Activated CD8-positive, alpha-beta memory T cell treated with anti-CD3 and anti-CD28 coated beads, Interleukin-2, amount 50 U/mL, for 1 hour (primary cell): ENCODE data around the gene MAP2.

Experiments
- DNase-seq: peaks from one replicate; pipeline ENCODE4 v3.0.0-alpha.2; 2020; ENCODE audit errors: extremely low read depth

MAP2 gene

DNA sequence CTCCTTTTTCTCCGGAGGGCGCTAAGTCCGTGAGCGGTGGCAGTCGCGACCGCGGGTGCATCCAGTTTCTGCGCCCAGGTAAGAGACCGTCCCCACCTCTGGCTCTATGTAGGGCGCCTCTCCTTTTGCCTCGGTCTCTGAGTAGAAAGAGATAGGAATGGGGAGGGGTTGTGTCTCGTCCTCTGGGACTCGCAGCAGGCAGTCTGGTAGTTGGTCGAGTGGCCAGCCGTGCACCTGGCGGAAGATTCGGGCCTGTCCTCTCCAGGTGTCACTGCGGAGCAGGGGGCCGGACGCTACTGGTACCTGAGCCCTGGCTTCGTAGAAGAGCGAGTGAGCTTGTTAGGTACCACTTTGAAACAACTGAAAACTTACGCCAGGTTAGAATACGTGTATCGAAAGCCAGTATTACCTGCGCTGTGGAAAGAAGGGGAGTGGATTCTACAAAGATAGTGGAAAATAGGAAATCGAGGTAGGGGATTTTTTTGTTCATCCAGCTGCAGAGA lies 403 bp downstream of the MAP2 start:
- DNase-seq = no peak

GRCh38 chr2:209424781-209425470 lies 1.1 kb downstream of the MAP2 start:
- no peak for DNase-seq

DNA sequence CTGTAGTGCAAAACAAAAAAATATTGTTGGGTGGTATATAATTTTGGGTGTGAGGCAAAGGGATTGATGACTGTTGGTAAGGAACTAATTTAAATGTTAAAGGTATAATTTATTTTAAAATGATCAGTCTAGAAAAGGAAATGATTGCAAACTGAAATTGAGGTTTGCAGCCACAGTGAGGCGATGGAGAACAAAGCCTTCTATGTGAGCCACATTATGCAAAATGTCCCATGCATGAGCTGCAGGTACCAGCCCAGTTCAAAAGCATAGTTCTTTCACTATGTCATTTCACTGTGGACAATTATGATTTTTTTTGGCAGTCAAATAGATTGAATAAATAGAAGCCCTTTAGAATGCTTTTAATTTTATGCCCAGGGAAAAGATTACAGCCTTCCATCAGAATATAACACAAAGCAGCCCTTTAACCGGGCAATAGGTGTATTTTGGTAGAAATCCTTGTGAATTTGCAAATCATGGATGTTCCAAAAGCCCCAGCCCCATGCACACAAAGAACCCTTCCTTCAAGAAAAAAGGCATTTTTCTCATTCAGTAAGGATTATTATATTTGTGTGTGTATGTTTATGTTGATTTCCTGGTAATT lies 1.7 kb downstream of the MAP2 start:
- no peak for DNase-seq

DNA sequence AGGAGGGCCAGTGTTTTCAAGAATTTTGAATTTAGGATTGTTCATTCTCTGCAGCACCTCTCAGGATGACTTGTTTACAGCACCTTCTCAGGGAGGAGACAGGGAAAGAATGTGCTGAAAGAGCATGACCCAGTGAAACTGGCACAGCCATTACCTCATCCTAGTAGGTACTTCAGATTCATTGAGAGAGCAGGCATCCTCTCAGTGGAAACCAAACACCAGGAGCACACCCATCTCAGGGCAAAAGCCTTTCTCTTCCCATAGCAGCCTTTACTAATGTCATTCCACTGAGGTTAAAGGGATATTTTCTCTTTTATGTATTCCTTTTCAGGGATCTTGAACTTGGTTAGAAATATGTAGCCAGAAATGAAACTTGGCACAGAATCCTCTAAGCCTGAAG lies 2.6 kb downstream of the MAP2 start:
- DNase-seq = no peak

DNA sequence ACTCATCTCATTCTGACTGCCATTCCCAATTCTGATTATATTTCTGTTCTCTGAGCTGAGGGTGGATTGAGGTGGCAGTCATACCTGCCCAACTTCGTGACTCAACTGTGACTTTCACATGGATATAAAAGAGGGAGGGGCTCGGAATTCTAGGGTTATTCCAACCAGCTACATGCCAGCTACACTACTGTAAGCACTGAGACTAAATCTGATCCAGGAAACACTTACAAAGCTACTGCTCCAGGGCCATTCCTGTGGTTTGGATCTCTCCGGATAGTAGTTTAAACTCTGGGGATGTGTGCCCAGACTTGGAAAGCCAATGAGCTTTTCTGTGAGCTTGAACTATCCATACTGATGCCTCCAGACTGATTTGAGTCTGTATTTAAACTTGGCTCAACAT lies 7.9 kb downstream of the MAP2 start:
- no peak for DNase-seq

- DNase-seq = no peak
Observed at GRCh38 chr2:209441541-209441940, 17.7 kb downstream of the MAP2 start.

- DNase-seq = no peak
Observed at GRCh38 chr2:209442939-209443338, 19.1 kb downstream of the MAP2 start.

GRCh38 chr2:209445485-209445884 lies 21.6 kb downstream of the MAP2 start:
- no peak for DNase-seq

DNA sequence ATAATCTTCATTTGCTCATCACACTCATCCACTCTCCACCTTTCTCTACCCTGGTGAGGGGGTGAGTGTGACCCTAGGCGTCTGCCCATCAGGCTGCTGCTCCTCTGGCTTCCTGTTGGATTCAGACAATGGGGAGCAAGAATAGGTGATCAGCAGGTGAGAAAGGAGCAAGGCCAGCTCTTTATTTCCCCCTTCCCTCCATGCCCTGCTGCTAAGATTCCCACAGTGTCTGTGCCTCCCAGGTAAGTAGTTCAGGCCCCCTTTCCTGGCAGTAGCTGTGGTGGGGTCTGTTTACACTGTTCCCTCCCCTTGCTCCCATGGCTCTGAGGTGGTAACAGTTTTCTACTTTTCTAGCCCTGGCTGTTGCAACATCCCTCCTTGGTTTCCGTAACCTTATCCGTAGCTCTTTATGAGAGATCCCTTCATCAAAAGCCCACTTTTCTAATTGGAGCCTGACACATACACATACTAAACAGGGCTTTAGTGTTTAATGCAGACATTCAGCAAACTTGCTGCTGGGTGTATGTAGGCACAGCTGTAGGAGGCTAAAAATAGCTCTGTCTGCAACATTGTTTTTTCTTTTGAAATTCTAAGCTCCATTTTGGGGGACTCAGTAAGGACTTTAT lies 27.5 kb downstream of the MAP2 start:
- DNase-seq = no peak

DNA sequence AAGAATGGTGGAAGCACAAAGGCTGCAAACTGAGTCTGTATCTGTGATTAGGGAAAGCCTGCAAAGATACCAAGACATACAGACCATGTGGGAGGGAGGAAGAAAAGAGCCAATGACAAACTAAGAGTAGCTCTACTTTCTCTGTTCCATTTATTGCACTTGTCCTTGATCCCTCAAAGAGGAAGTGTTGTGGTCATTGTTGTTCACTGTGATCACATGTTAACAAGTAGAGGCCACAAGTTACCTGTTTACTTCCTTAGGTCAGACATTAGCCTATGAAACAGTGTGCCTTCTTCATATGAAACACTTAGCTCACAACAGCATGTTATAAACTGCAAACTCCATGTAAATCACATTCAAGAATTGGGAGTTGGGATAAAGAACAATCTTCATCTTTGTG lies 32.6 kb downstream of the MAP2 start:
- DNase-seq = no peak

DNA sequence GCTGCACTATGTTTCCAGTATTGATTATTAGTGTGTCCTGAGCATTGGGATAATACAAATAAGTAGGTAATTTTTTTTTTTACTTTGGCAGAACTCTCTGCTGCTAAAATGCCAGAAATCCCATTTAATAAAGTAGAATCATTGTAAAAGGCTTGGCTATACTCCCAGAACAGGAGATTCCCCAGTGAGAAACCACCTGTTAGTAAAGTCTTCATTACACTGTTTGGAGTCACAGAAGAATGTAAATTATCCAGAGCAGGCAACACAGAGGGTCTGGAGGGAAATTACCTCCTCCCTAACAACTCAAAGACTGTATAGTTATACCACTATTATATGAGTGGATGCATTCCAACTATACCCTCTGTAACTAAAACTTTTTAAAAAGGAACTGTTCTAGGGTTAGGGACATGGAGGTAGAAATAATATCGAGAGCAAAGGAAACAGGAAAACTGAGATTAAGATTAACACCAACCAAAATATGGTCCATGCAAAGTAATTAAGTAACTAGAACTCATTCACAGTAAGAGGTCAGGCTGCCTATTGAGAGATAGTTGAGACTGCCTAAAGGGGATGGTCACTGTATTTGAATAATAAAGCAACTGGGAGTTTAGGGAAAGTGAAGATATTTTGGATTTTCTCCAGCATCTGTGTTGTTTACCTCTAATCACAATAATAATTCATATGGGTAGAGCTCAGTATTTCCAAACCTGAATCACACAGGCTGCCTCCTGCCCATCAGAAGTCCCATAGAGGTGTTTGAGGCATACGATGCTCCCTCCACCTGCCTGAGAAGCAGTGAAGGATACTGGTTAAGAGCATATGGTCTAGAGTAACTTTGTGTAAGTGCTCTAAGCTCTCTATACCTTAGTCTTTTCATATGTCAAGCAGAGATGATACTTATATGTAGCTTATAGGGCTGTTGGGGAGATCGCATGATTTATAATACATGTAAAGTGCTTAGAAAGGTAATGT lies 34.4 kb downstream of the MAP2 start:
- no peak for DNase-seq

GRCh38 chr2:209459359-209459758 lies 35.5 kb downstream of the MAP2 start:
- no peak for DNase-seq

- DNase-seq = no peak
Observed at GRCh38 chr2:209460151-209460761, 36.4 kb downstream of the MAP2 start.

DNA sequence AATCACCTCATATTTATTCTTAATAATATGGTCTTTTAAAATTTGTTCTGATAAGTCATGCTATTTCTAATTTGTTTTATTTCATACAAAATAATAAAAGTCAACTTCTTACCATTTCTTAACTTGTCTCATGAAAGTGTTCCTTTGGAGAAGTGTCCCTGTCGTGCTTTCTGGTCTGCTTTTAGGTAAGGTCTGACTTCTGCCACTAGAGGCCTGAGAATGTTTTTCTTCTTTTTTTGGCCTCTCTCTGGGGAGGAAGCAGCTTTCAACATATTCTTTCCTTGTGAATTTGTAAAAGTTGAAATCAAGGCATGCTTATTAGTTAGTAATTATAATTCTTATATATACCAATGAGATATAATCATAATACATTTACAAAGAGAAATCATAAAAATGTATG lies 39.4 kb downstream of the MAP2 start:
- DNase-seq = no peak

DNA sequence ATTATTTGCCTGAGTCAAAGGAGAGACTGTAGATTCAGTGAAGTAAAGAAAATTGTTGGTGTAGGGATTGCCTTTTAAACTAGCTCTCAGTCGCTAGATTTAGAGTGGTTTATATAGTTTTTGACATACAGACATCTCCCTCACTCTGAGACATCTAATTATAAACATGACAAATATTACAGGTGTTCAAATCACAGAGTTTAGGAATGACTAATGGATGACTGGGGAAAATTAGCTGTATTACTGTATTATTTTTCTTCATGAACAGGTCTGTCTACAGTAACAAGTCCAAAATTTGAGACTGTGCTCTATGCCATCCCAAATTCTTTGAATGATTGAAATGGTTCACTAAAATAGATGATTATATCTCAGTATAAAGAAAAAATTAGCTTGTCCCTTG lies 40.0 kb downstream of the MAP2 start:
- DNase-seq = no peak

- DNase-seq = no peak
Observed at GRCh38 chr2:209468846-209469245, 45.0 kb downstream of the MAP2 start.

GRCh38 chr2:209469481-209469880 lies 45.6 kb downstream of the MAP2 start:
- no peak for DNase-seq

DNA sequence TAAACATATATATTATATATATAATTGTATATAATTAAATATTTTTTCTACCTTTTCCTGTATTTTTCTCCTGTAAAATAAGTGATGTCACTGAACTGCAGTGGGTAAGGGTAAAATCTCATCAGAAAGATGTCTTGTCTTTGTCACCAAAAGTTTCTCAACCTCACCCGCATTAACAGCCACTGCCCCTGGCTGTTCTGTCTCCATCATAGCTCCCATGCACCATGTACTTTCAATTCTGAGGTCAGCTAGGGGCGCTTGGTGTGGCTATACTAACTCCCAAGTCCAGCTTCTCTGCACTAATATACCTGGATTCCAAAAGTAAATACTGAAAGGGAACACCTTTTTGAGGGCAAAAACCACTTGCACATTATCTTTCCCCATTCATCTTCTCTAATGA lies 46.6 kb downstream of the MAP2 start:
- DNase-seq = no peak

DNA sequence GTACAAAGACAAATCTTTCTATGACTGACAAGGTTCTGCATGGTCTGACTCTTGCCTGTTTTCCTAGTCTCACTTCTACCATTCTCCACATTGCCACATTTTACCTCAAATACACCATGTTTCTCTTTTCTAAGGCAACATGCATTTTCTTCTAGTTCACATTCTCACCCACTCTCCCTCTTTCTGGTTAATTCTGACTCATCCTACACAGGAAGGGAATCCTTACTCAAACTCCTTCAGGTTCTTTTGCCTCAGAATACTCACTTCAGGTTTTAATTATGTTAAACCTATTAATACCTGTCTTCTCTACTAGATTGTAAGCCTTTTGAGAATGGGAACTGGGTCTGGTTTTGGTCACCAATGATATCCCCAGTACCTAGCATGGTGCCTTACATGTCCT lies 47.2 kb downstream of the MAP2 start:
- no peak for DNase-seq

- DNase-seq = no peak
Observed at GRCh38 chr2:209472112-209472832, 48.4 kb downstream of the MAP2 start.

GRCh38 chr2:209472871-209473270 lies 49.0 kb downstream of the MAP2 start:
- no peak for DNase-seq
